C1 segment of cervical spinal cord (tissue), 14 donors: ENCODE measurements around the gene SCN1A.
"Not testable (repeated sequence)": the region's sequence is repeated elsewhere in the genome, so short reads cannot be mapped to it uniquely, and the experiment has no call there.

ENCODE experiments used
- DNase-seq, 14 donors: peaks; one replicate each; lab custom pipeline; 2025; lab: John Stamatoyannopoulos, UW

Gene SCN1A

GRCh38 chr2:165972161-165972560 lies 155.7 kb downstream of the SCN1A start:
- DNase-seq, result not testable (repeated sequence)

- DNase-seq, result no peak
Measured at GRCh38 chr2:165970663-165971062, 157.2 kb downstream of the SCN1A start.

GRCh38 chr2:165969227-165969626 lies 158.6 kb downstream of the SCN1A start:
- no peak for DNase-seq

GRCh38 chr2:165967746-165968145 lies 160.1 kb downstream of the SCN1A start:
- no peak for DNase-seq

GRCh38 chr2:165961818-165962217 lies 166.0 kb downstream of the SCN1A start:
- no peak for DNase-seq

- DNase-seq, result no peak
Measured at GRCh38 chr2:165959371-165959770, 168.4 kb downstream of the SCN1A start.

GRCh38 chr2:165958313-165958960 lies 169.4 kb downstream of the SCN1A start:
- DNase-seq, result no peak

- DNase-seq, result no peak
Measured at GRCh38 chr2:165957030-165957675, 170.7 kb downstream of the SCN1A start.

- DNase-seq, result peak; percentile 82 to 98 (median 94)
Measured at GRCh38 chr2:165953655-165954606, 173.9 kb downstream of the SCN1A start, which contains the start of gene TTC21B. TTC21B (minus strand) TSS chr2:165953776; CDS start chr2:165953705, 71 bp downstream.

- DNase-seq, result peak in 1 of 14 donors; percentile 58
Measured at GRCh38 chr2:165953306-165953654, 174.5 kb downstream of the SCN1A start.

GRCh38 chr2:165952741-165953211 lies 175.0 kb downstream of the SCN1A start:
- peak in 1 of 14 donors; percentile 35 for DNase-seq

GRCh38 chr2:165952085-165952484 lies 175.7 kb downstream of the SCN1A start:
- DNase-seq, result no peak

- no peak for DNase-seq
Measured at GRCh38 chr2:165950438-165950837, 177.4 kb downstream of the SCN1A start.

GRCh38 chr2:165941827-165942226 lies 186.0 kb downstream of the SCN1A start:
- DNase-seq, result no peak

GRCh38 chr2:165938237-165938636 lies 189.6 kb downstream of the SCN1A start:
- DNase-seq, result no peak
